Tibial nerve (tissue), 4 donors: Measurements from ENCODE around the gene CDC6. TPM values are rescaled to one million over a fixed set of nuclear protein-coding genes. Genes with fewer than 3 reads are reported as not detected.

Source experiments
- DNase-seq, 2 donors: peaks; one replicate each; pipeline ENCODE4 v3.0.0-alpha.2; 2019; ENCODE audit warnings: low spot score in 2 of 2
- H3K27ac ChIP-seq, 4 donors: fragments of 200-600 bp; sonication (generic) in 3 of 4; one replicate each; pipeline ENCODE4 v1.5.1; 2017 to 2019; ENCODE audit warnings: mild to moderate bottlenecking in 1 of 4
- H3K27me3 ChIP-seq, 2 donors: fragments of 200-600 bp; sonication (generic) in 1 of 2; one replicate each; pipeline versions ENCODE4 v1.5.1 to v1.6.0; 2017 to 2019
- H3K36me3 ChIP-seq, 3 donors: fragments of 200-600 bp; sonication (generic); one replicate each; pipeline ENCODE4 v1.5.1; 2018 to 2019
- H3K4me1 ChIP-seq, 4 donors: fragments of 200-600 bp; sonication (generic) in 3 of 4; one replicate each; pipeline ENCODE4 v1.5.1; 2017 to 2019
- H3K4me3 ChIP-seq, 4 donors: fragments of 200-600 bp; sonication (generic) in 3 of 4; one replicate each; pipeline ENCODE4 v1.5.1; 2017 to 2019; ENCODE audit warnings: mild to moderate bottlenecking in 1 of 4, moderate library complexity in 1 of 4
- H3K9me3 ChIP-seq, 4 donors: fragments of 200-600 bp; sonication (generic) in 3 of 4; one replicate each; pipeline ENCODE4 v1.5.1; 2017 to 2019
- CTCF ChIP-seq, 5 experiments: fragments of 200-600 bp in 3 of 5; fragments of 450-650 bp in 2 of 5; sonication (generic) in 3 of 5; IDR thresholded peaks; one replicate each; pipeline ENCODE4 v1.5.1; 2016 to 2019; ENCODE audit warnings: antibody characterized with exemption in 5 of 5, mild to moderate bottlenecking in 3 of 5, moderate library complexity in 2 of 5
- EP300 ChIP-seq, 2 donors: sonication (generic); formaldehyde crosslinking; IDR thresholded peaks; one replicate each; pipeline ENCODE4 v1.6.1; 2017; ENCODE audit warnings: antibody characterized with exemption in 2 of 2, mild to moderate bottlenecking in 1 of 2
- POLR2A ChIP-seq, 2 donors: fragments of 450-650 bp; IDR thresholded peaks; one replicate each; pipeline ENCODE4 v1.6.1; 2017; ENCODE audit warnings: antibody characterized with exemption in 2 of 2, mild to moderate bottlenecking in 2 of 2, moderate library complexity in 2 of 2
- WGBS, 2 donors: methylation state at CpG; one replicate each; pipeline ENCODE4 v1.1.5; 2018; 5-methylcytosine and 5-hydroxymethylcytosine counted together
- total RNA-seq, 4 donors: library from RNA; depleted of rRNA; stranded (reverse); fragments of >200 nt; gene quantifications; one replicate each; pipeline ENCODE4 v1.1.0, GENCODE V29; 2016

CDC6 gene
- total RNA-seq, 4 donors from 2014 or later, result 0.20 to 1.8 (median 0.43) TPM

DNA sequence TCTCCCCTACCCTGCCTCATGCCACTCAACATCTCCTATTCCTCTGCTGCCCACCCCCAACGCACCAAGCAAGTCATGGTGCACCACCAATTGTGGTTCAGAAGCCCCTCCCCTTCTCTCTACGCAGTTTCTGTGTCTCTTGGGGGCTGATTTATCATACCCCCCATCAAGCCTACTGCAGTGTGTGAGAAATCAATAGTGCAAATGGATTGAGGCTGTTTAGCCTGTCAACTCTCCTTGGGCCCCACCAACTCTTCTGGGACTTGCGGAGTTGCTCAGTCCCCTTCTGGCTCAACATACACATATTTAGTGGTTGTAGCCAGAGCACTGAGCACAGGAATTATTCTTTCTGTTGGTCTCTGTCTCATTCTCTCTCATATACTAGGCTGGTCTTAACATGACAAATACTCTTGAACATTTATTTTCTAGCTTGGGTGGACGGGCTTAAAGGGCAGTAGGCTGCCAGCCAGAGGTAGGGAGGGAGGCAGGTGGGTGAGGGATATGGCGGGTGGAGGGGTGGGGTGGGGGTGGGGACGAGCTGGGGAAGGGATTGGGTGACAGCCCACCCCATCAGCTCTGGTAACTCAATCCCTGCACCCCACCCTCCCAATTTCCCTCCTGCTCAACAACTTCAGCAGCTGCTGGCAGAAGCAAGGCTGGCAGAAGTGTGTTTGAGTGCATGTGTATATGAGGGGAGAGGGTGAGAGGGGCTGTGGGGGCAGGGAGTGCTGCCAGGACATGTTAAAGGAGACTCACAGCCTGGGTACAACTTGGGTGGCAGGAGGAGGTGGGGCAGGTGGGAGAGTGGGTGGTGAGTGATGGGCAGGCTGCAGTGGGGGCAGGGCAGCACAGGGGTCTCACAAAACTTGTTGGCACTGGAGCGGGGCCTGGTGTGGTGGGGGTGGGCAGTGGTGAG lies 26.2 kb downstream of the CDC6 start:
- Histone ChIP-seq H3K4me3 (no peak overlapping the region), H3K4me1 (peaks cover 0 to 94% (median 74%) of the 10 kb centered on the region in 4 donors), H3K27ac (peak overlapping the region in 2 of 4 donors; percentile 76 to 87), H3K36me3 (no peaks in the 10 kb centered on the region), H3K9me3 (no peaks in the 10 kb centered on the region), H3K27me3 (no peaks in the 10 kb centered on the region)
- DNase-seq, result no peak
- no peak for TF ChIP-seq POLR2A (IDR thresholded peaks at IDR 0.05)
- no peak for TF ChIP-seq CTCF (IDR thresholded peaks at IDR 0.05)
- WGBS, 2 donors, result 60 to 65% methylated on average over 7 of the region's 7 CpGs

DNA sequence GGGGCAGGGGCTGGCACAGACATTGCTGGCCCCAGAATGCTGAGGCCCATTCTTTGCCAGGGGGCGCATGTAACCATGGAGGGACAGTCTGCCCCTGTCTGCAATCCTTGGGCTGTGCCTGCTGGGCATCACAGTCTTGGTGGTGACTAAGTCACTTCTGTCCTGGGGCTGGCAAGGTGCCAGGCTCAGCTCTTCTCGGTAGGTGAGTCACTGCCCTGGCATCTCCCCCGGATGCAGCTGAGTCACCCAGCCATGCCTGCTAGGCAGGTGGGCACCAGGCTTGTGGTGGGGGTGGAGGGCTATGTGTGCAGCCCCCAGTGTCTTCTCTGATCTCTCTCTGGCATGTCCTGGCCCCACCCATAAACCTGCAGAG lies 26.9 kb downstream of the CDC6 start:
- no peaks in the 10 kb centered on the region for H3K36me3 ChIP-seq
- 19 to 25% methylated on average over 2 to 3 of the region's 3 CpGs for WGBS, 2 donors
- H3K27me3 ChIP-seq, result no peaks in the 10 kb centered on the region
- H3K27ac ChIP-seq, result peak overlapping the region in 2 of 4 donors; percentile 76 to 87
- H3K4me1 ChIP-seq, result peaks cover 0 to 94% (median 74%) of the 10 kb centered on the region in 4 donors
- H3K4me3 ChIP-seq, result no peak overlapping the region
- no peak for TF ChIP-seq CTCF (IDR thresholded peaks at IDR 0.05)
- TF ChIP-seq POLR2A (IDR thresholded peaks at IDR 0.05), result no peak
- TF ChIP-seq EP300 (IDR thresholded peaks at IDR 0.05), result peak in 1 of 2 donors; percentile 70
- H3K9me3 ChIP-seq, result no peaks in the 10 kb centered on the region
- DNase-seq, result peak in 1 of 2 donors; percentile 49

DNA sequence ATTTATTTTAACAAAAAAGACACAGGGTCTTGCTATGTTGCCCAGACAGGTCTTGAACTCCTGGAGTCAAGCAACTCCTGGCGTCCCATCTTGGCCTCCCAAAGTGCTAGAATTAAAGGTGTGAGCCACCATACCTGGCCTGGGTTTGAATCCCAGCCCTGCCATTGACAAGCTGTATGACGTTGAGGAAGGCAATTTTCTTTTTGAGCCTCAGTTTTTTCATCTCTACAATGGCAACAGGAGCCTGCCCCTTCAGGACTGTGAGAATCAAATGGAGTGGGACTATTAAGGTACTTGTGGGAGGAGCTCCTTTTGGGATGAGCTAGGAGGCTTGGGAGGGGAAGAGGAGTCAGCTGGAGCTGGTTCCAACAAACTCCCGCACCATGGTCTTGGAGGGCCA lies 27.5 kb downstream of the CDC6 start:
- Histone ChIP-seq H3K36me3 (no peaks in the 10 kb centered on the region), H3K4me3 (no peak overlapping the region), H3K9me3 (no peaks in the 10 kb centered on the region), H3K4me1 (peaks cover 0 to 94% (median 74%) of the 10 kb centered on the region in 4 donors), H3K27me3 (no peaks in the 10 kb centered on the region), H3K27ac (peak overlapping the region in 2 of 4 donors; percentile 27 to 99)
- no peak for TF ChIP-seq POLR2A (IDR thresholded peaks at IDR 0.05)
- TF ChIP-seq CTCF (IDR thresholded peaks at IDR 0.05), result no peak
- no peak for TF ChIP-seq EP300 (IDR thresholded peaks at IDR 0.05)
- no peak for DNase-seq
- WGBS, 2 donors, result 83 to 89% methylated on average over 3 of the region's 3 CpGs

DNA sequence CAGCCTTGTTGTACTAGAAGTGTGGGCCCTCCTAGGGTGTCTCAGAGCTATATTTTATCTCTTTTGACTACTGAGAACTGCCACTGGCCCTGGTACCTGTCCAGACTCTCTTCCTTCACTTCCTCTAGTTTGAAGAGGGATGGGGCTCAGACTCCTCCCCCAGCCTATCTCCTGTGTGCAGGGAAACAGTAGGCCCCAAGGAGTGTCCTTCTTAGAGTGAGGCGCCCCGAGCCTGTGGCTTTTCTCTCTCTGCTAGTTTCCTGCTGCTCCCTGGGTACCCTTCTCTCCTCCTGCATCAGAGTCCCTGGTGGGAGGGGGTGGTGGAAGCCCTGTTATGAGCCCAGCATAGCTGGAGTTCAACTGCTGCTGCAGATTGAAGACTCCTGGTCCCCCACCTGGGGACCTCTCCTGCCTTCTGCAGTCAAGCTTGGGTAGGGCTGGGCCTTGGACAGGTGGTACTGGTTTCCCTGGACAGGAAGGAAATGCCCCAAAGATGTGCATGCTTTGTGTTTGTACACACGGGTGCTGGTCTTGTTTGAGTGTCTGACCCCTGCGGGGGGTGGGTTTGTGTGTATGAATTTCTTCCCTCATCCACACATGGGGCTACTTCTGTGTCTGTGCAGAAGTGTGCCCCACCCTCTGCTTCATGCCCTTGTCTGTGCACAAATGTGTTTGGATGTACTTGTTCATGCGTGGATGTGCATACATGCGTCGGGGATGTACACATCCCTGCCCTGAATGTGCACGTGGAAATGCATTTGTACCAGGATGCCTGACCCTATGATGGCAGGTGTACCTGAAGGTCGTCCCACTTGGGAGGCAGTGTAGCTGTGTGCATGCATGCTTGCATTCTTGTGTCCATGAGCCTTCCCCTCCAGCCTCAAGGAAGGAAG lies 28.2 kb downstream of the CDC6 start:
- Histone ChIP-seq H3K36me3 (no peaks in the 10 kb centered on the region), H3K27me3 (no peaks in the 10 kb centered on the region), H3K27ac (peak overlapping the region in 3 of 4 donors; percentile 86 to 99 (median 94)), H3K4me3 (peak overlapping the region in 1 of 4 donors; percentile 99), H3K9me3 (no peaks in the 10 kb centered on the region), H3K4me1 (peaks cover 0 to 94% (median 76%) of the 10 kb centered on the region in 4 donors)
- DNase-seq, result peak in 1 of 2 donors; percentile 9
- TF ChIP-seq CTCF (IDR thresholded peaks at IDR 0.05) (no peak), POLR2A (IDR thresholded peaks at IDR 0.05) (no peak), EP300 (IDR thresholded peaks at IDR 0.05) (no peak)
- 42 to 56% methylated on average over 7 to 9 of the region's 9 CpGs for WGBS, 2 donors
